ENCODE measurements around the gene UNC13D.

GRCh38 chr17:75779250-75779986 lies 64.8 kb downstream of the UNC13D start:
- TF ChIP-seq CTCF (conservative IDR thresholded peaks at IDR 0.05; ENCODE audit: low read length), result peak; percentile 71
- TF ChIP-seq EZH2phosphoT487 (IDR thresholded peaks at IDR 0.05; ENCODE audit: borderline replicate concordance, low read depth, low read length), result no peak

Data from OCI-LY7 (cell line).